Measurements from ENCODE around the gene GRM8.
"Not testable (repeated sequence)": the region's sequence is repeated elsewhere in the genome, so short reads cannot be mapped to it uniquely, and the experiment has no call there.

GRM8 gene

DNA sequence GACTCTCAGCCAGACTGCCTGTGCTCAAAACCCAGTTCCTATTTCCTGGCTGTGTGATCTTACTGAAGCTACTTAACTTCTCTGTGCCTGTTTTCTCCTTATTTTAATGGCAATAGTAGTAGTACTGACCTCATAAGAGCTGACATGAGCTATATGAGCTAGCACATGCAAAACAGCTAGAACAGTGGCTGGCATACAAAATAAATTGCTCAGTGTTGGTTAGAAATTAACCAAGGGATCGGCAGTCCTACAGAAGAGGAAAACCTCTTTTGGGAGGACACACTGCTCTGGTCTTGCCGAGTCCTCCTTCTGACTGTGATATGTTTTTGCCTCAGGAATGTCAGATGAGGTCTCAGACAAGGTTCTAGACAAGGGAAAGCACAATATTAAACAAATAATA is 322.6 kb downstream of the GRM8 start:
- no peaks in the 10 kb centered on the region for H3K36me3 ChIP-seq
- no peaks in the 10 kb centered on the region for H3K4me1 ChIP-seq
- TF ChIP-seq, protein P1, sequence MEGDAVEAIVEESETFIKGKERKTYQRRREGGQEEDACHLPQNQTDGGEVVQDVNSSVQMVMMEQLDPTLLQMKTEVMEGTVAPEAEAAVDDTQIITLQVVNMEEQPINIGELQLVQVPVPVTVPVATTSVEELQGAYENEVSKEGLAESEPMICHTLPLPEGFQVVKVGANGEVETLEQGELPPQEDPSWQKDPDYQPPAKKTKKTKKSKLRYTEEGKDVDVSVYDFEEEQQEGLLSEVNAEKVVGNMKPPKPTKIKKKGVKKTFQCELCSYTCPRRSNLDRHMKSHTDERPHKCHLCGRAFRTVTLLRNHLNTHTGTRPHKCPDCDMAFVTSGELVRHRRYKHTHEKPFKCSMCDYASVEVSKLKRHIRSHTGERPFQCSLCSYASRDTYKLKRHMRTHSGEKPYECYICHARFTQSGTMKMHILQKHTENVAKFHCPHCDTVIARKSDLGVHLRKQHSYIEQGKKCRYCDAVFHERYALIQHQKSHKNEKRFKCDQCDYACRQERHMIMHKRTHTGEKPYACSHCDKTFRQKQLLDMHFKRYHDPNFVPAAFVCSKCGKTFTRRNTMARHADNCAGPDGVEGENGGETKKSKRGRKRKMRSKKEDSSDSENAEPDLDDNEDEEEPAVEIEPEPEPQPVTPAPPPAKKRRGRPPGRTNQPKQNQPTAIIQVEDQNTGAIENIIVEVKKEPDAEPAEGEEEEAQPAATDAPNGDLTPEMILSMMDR (IDR thresholded peaks at IDR 0.05; ENCODE audit: low read depth, low read length): no peak
- H3K4me3 ChIP-seq (ENCODE audit: low read depth, low read length): no peak overlapping the region
- H3K9me3 ChIP-seq: no peaks in the 10 kb centered on the region
- H3K27me3 ChIP-seq: no peaks in the 10 kb centered on the region
- no peak for DNase-seq

DNA sequence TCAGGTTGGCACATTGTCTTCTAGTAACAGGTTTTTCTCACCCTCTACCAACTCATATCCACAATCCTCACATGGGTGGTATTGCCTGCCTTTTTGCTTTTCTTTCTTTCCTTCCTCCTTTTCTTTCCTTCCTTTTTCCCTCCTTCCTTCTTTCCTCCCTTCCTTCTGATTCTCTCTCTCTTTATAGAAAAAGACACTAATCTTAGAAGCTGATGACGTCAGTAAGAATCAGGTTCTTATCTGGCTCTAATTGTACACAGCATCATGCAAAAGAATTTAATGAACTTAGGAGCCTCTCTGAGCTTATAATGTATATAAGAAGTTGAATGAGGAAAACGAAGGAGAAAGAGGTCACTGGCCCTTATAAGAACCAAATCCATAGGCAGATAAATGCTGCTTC is 328.3 kb downstream of the GRM8 start:
- H3K4me1 ChIP-seq: no peaks in the 10 kb centered on the region
- no peaks in the 10 kb centered on the region for H3K9me3 ChIP-seq
- no peak for DNase-seq
- H3K27me3 ChIP-seq: no peaks in the 10 kb centered on the region
- H3K4me3 ChIP-seq (ENCODE audit: low read depth, low read length): no peak overlapping the region
- TF ChIP-seq, protein P1 (IDR thresholded peaks at IDR 0.05; ENCODE audit: low read depth, low read length): no peak
- no peaks in the 10 kb centered on the region for H3K36me3 ChIP-seq

DNA sequence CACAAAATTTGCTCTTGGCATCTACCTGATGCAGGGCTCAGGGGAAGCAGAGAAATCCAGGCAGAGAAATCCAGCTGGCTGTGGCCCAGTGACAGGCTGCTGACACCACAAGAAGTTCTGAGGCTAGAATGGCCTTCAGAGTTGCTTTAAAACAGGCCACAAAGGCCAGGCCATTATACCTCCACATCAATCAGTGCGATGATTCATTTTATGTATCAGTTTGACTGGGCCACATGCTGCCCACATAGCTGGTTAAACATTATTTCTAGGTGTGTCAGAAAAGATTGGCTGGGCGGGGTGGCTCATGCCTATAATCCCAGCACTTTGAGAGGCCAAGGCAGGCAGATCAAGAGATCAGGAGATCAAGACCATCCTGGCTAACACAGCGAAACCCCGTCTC is 341.1 kb downstream of the GRM8 start:
- not testable (repeated sequence) for H3K9me3 ChIP-seq; DNase-seq; H3K4me1 ChIP-seq; H3K36me3 ChIP-seq; H3K4me3 ChIP-seq (ENCODE audit: low read depth, low read length); H3K27me3 ChIP-seq

DNA sequence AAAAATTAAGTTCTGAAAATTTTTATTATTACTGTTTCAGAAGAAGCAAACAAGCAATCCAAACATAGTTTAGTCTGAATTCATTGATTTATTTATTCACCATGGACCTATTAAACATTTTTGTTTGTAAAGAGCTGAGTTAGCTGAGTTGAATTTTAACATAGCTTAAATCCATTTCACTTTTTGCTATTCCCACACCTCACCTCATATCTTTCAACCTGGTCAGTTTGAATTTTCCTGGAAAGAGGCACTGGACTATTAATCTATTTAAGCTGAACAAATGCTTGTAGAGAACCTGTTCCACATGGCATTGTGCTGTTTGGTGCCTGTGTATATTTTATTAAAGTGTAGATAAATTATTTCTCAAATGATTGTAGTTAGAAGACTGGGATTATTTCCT is 344.2 kb downstream of the GRM8 start:
- H3K4me1 ChIP-seq; H3K27me3 ChIP-seq; H3K9me3 ChIP-seq; DNase-seq; H3K36me3 ChIP-seq; H3K4me3 ChIP-seq (ENCODE audit: low read depth, low read length): not testable (repeated sequence)

DNA sequence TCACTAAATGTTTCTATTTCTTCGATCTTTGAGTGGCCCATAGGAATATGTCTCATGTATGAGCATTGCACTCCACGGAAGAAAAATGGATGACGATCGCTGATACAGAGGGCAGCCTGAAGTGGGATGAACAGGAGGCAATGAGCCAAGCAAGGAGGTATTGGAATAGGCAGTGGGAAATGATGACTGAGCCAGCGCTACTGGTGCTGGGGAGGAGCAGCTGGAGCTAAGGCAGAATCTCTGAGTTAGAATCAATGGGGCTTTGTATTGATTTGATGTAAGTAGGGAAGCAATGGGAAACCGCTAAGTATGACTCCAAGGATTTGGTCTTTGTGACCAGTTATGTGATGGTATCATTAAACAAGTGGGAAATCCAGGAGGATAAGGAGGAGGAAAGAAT is 345.1 kb downstream of the GRM8 start:
- H3K4me1 ChIP-seq; H3K36me3 ChIP-seq; H3K4me3 ChIP-seq (ENCODE audit: low read depth, low read length); DNase-seq; H3K27me3 ChIP-seq; H3K9me3 ChIP-seq: not testable (repeated sequence)

DNA sequence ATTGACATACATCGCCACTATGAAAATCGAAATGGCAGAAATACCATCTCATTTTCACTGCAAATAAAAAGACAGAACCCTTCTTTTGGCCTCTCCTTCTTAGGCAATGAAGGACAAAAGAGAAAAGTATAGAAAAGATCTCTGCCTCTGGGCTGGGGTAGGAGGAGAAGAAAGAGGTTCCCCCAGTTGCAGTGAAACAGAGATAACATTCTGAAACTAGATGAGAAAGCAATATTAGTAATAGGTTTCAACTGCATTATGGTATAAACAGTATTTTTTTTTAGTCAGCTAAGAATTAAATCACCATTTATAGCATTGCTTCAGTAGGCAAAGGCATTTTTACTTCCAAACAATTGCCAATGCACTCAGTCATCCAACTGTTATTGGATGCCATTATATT is 347.5 kb downstream of the GRM8 start:
- not testable (repeated sequence) for H3K9me3 ChIP-seq; H3K4me1 ChIP-seq; H3K27me3 ChIP-seq; H3K36me3 ChIP-seq; DNase-seq; H3K4me3 ChIP-seq (ENCODE audit: low read depth, low read length)

DNA sequence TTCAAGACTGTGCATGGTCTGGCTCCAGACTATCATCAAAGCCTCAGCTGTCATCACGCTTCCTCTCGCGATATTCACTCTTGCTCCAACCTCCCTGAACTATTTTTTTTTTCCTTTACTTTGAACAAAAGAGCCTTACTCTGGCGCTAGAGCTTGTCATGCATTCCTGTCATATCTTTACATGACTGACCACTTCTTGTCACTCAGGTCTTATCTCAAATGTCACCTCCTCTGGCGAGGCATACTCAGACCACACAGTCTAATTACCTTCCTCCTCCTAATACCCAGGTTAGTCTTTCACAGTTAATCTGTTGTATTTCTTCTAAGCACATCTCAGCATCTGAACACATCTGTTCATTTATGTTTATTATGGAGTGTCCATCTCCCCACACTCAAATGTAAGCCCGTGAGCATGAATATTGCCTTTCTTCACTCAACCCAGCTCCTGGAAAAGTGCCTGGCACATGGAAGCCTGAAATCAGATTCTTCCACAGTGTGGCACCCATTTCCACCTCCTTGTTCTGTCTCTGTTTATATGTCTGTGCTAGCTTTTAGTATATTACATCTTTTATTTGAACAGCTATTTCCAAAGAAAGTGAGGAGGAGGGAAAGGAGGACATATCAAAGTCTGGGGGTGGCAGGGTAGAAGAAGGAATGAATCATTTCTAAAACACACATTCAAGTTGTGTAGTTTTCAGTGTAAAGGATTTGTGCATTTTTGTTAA is 351.5 kb downstream of the GRM8 start:
- H3K27me3 ChIP-seq; H3K9me3 ChIP-seq; H3K4me3 ChIP-seq (ENCODE audit: low read depth, low read length): not testable (repeated sequence)

DNA sequence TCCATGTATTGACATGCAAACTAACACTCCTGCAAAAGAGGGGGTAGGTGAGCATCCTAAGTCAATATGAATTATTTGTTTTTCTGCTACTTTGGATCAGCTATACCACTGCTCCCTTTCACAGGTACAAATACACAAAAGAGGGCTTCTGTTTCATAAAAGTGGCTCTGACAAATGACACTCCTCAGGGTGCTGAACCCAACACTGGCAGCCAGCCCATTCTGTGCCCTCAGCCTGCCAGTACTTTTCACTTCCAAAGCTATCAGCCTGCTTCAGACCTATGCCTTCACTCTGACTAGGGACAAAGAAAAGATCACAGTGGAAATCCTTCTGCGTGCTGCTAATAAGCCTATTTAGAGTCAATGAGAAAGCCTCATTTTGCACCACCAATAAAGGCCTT is 364.8 kb downstream of the GRM8 start:
- DNase-seq: not testable (repeated sequence)

More for the DNA sequence above, 351.5 kb downstream of the GRM8 start:
- DNase-seq, H3K36me3 ChIP-seq, H3K4me1 ChIP-seq: not testable (repeated sequence)

DNA sequence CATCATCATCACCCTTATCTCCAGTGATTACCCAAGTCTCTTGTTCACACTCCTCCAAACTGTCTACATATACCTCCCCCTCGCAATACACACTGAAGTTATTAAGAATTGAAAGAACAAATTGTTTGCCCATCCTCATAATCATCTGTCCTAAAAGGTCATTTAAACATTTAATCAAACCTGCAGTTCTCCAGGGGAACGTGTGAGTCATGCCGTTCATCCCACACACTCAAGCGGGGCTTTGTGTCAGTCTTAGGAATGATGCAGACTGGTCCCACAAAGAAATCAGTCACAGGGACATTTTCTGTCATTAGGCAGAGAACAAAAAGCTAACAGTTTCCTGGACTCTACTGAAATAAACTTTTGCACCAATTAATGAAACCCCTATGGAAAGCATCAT is 365.2 kb downstream of the GRM8 start:
- not testable (repeated sequence) for H3K27me3 ChIP-seq; H3K36me3 ChIP-seq; H3K4me3 ChIP-seq (ENCODE audit: low read depth, low read length); DNase-seq; H3K4me1 ChIP-seq; H3K9me3 ChIP-seq

More for the DNA sequence above, 364.8 kb downstream of the GRM8 start:
- H3K9me3 ChIP-seq; H3K4me3 ChIP-seq (ENCODE audit: low read depth, low read length); H3K36me3 ChIP-seq; H3K4me1 ChIP-seq; H3K27me3 ChIP-seq: not testable (repeated sequence)

DNA sequence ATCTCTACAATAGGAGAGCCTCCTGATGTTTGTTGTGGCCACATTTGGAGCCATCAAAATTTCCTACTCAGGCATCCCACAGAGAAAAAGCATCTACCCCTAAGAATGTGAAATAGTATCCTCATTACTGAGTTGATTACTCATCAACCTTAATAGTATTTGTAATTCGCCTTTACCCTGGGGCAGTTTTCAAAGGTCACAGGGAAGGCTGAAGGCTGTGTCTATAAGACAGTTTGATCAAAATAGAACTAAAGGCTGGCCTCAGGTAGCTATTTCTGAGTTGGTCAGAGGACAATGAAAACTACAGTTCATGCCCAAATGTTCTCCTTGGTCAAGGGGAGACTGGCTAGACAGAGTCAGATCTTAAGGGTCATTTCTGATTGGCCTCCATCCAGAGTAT is 370.0 kb downstream of the GRM8 start:
- not testable (repeated sequence) for H3K4me3 ChIP-seq (ENCODE audit: low read depth, low read length); H3K36me3 ChIP-seq; H3K9me3 ChIP-seq; H3K4me1 ChIP-seq; H3K27me3 ChIP-seq; DNase-seq

All from BE2C (cell line).